NOMO-1 (cell line): ENCODE measurements around the gene MUSK.

ENCODE experiments used
- DNase-seq, 2 experiments: peaks; one replicate each; lab custom pipeline; 2025; ENCODE audit not compliant: unreplicated experiment in 2 of 2; lab: John Stamatoyannopoulos, UW

MUSK gene

GRCh38 chr9:110847671-110848070 is 179.1 kb downstream of the MUSK start:
- DNase-seq: peak in 1 of 2 experiments; percentile 49

DNA sequence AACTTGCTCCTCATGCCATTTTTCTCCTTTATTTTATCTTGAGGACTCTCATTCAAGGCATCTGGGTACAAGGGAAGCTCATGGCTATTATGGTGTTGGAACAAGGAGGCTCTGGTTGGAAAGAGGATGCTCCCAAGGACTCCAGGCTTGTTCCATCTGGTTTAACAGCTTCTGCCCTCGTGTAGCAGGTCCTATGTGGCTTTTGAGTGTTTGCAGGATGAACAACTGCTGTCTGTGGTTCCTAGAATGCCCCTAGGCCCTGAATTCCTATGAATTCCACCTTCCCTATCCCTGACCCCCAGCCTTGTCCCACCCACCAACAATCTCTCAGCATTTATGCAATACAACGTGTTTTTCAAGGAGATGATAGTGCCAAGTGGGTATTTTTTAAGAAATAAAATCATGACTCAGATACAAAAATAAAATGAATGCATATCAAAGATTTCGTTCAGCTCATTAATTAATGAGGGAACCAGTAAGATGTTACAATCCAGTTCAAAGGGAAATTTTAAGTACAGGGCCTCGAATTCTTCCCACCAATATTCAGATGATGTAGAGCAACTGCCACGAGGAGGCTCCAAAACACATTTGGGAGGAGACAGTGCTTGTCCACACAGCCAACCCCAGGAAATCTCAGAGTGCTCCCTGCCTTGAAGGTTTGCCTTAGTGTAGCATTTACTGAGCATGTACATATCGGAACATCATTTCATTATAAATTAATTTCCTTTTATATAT is 182.0 kb downstream of the MUSK start:
- DNase-seq: no peak
